Ectodermal cell (in vitro differentiated cells): Measurements from ENCODE around the gene TRIM49D2. TPM values are rescaled to one million over a fixed set of nuclear protein-coding genes. Genes with fewer than 3 reads are reported as not detected.
"Not testable (repeated sequence)": the region's sequence is repeated elsewhere in the genome, so short reads cannot be mapped to it uniquely, and the experiment has no call there.

Experiments
- H3K27ac ChIP-seq: 2 replicates; pipeline ENCODE4 v1.7.0; 2013; ENCODE audit warnings: mild to moderate bottlenecking, low read depth, low read length; ENCODE audit not compliant: insufficient read depth, poor library complexity, severe bottlenecking
- H3K27me3 ChIP-seq: 2 replicates; pipeline ENCODE4 v1.7.0; 2013; ENCODE audit warnings: mild to moderate bottlenecking, low read length; ENCODE audit not compliant: insufficient read depth, control insufficient read depth, poor library complexity, severe bottlenecking
- H3K36me3 ChIP-seq: one replicate; pipeline ENCODE4 v1.7.0; 2013; ENCODE audit warnings: low read length; ENCODE audit not compliant: control insufficient read depth, insufficient read depth
- H3K4me1 ChIP-seq: one replicate; pipeline ENCODE4 v1.7.0; 2013; ENCODE audit warnings: low read length; ENCODE audit not compliant: control insufficient read depth, insufficient read depth
- H3K4me3 ChIP-seq: 2 replicates; pipeline ENCODE4 v1.7.0; 2013; ENCODE audit warnings: low read depth, low read length, control low read depth; ENCODE audit not compliant: insufficient read depth
- H3K9me3 ChIP-seq: 2 replicates; pipeline ENCODE4 v1.7.0; 2013; ENCODE audit warnings: mild to moderate bottlenecking, low read length, moderate library complexity; ENCODE audit not compliant: control insufficient read depth
- WGBS, 2 experiments: methylation state at CpG; one replicate each; pipeline ENCODE4 v1.1.7; 2013; ENCODE audit warnings: missing lambda C conversion rate in 2 of 2; 5-methylcytosine and 5-hydroxymethylcytosine counted together
- polyA plus RNA-seq, 4 experiments: library from polyadenylated mRNA; stranded (reverse); fragments of 50-300 nt; gene quantifications; one replicate each; pipeline ENCODE4 v1.2.3, GENCODE V29; 2013

The TRIM49D2 gene, protein sequence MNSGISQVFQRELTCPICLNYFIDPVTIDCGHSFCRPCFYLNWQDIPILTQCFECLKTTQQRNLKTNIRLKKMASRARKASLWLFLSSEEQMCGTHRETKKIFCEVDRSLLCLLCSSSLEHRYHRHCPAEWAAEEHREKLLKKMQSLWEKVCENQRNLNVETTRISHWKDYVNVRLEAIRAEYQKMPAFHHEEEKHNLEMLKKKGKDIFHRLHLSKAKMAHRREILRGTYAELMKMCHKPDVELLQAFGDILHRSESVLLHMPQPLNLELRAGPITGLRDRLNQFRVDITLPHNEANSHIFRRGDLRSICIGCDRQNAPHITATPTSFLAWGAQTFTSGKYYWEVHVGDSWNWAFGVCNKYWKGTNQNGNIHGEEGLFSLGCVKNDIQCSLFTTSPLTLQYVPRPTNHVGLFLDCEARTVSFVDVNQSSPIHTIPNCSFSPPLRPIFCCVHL
- not detected for polyA plus RNA-seq (2013, experiment 1 of 4)
- not detected for polyA plus RNA-seq (2013, experiment 2 of 4)
- 0.53 TPM for polyA plus RNA-seq (2013, experiment 3 of 4)
- polyA plus RNA-seq (2013, experiment 4 of 4): not detected

DNA sequence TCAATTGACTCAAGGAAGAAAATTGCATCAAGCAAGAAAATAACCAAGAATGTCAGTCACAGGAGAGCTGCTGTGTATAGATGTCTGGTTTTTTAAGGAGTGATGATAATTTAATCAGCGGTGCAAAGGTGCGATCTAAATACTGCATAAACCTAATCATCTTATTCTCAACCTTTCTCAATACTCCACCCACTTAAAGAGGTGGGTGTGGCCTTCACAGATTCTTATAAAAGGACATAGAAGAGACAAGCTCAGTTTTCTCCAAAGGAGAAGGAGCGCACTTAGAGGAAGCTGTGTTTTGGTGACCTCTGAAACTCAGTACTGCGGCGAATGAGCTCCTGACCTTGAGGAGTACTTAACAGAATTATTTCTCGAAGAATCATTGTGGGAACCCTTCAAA lies at the start of gene TRIM49D2:
Gene TRIM49D2 (plus strand): TSS at position 301 of the 400 bp plus-strand sequence. CDS start 2,698 bp downstream, outside the sequence.
- H3K36me3 ChIP-seq, H3K9me3 ChIP-seq, H3K4me1 ChIP-seq, H3K27me3 ChIP-seq, H3K27ac ChIP-seq, H3K4me3 ChIP-seq: not testable (repeated sequence)
- no CpG with 5 or more reads among the region's 6 CpGs for WGBS, 2 experiments

GRCh38 chr11:89877511-89877910 lies 46.4 kb upstream of the TRIM49D2 start:
- not testable (repeated sequence) for H3K27me3 ChIP-seq, H3K4me1 ChIP-seq, H3K27ac ChIP-seq, H3K4me3 ChIP-seq, H3K9me3 ChIP-seq, H3K36me3 ChIP-seq
- no CpG with 5 or more reads among the region's 6 CpGs for WGBS, 2 experiments

DNA sequence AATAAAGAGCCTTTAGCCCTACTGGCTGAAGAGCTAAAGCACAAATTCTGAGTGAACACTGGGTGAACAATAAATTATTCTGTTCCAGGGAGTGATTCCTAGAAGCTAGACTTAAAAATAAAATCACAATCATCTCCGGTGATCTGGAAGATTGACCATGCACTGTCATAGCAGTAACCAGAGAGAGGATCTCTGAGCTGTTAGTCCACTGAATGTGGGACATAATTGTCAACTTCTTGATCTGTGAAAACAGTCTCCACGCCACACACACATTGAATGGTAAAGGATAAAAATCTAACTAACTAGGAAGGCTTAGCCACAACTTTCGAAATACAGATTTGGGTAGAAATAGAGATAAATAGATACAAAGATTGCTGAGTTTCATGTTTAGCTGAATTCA lies 30.6 kb upstream of the TRIM49D2 start:
- H3K9me3 ChIP-seq, H3K4me3 ChIP-seq, H3K4me1 ChIP-seq, H3K27ac ChIP-seq, H3K36me3 ChIP-seq, H3K27me3 ChIP-seq: not testable (repeated sequence)
- WGBS, 2 experiments: 80% methylated on average over 1 of the region's 3 CpGs; no CpG with 5 or more reads in 1 of the 2 experiments

GRCh38 chr11:89900809-89901208 lies 23.1 kb upstream of the TRIM49D2 start:
- not testable (repeated sequence) for H3K4me1 ChIP-seq, H3K36me3 ChIP-seq, H3K9me3 ChIP-seq, H3K27me3 ChIP-seq, H3K4me3 ChIP-seq, H3K27ac ChIP-seq
- WGBS, 2 experiments: no CpG with 5 or more reads among the region's 14 CpGs

- no peaks in the 10 kb centered on the region for H3K36me3 ChIP-seq
- H3K9me3 ChIP-seq: no peaks in the 10 kb centered on the region
- no peaks in the 10 kb centered on the region for H3K4me1 ChIP-seq
- H3K4me3 ChIP-seq: no peak within 1 kb of the TSS
- H3K27ac ChIP-seq: no peak within 1 kb of the TSS
- WGBS, 2 experiments: 89 to 96% methylated on average over 1 to 3 of the region's 3 CpGs
- no peaks in the 10 kb centered on the region for H3K27me3 ChIP-seq
Measured at GRCh38 chr11:89922195-89922660, 1.6 kb upstream of the TRIM49D2 start, which contains the start of gene TRIM49D1. Gene TRIM49D1 (minus strand): TSS chr11:89922245. CDS start chr11:89917710, 4,535 bp downstream.

DNA sequence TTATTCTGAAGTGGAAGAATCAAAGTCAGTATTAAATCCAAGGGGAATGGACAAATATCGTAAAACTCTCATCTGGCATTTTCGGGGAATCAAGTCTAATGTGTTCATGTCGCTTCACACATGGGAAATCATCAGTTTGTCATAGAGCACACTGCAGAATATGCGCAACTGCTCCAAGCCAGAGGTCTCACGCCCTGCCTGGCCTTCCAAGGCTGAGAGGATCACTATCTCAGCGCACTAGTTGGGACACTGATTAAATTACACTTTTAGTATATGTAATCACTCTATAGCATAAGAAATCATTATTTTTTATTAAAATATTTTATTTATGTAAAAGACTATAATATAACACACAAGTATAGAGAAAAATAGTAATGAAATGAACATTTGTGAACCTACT lies 37.0 kb downstream of the TRIM49D2 start:
- not testable (repeated sequence) for H3K27me3 ChIP-seq, H3K9me3 ChIP-seq, H3K4me3 ChIP-seq, H3K4me1 ChIP-seq, H3K27ac ChIP-seq, H3K36me3 ChIP-seq
- WGBS, 2 experiments: 97 to 100% methylated on average over 2 to 4 of the region's 6 CpGs

DNA sequence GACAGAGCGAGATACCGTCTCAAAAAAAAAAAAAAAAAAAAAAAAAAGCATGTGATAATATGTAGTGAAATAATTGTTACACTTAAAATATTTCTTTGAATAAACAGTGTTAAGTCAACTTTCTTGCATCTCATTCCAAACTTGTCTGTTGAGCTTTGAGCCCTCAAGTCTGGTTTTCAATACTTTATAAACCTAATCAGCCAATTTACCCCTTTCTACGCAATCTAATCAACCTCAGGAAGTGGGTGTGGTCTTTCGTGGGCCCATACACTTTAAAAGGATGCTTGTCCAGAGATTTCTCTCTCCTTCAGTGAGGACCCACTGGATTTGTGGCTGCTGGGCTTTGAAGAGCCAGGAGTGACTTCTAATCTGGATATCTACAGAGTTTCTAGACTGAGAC lies 41.9 kb downstream of the TRIM49D2 start, which contains the start of gene TRIM64:
Gene TRIM64 (plus strand): TSS at position 301 of the 400 bp plus-strand sequence. CDS start 2,467 bp downstream, outside the sequence.
- H3K4me1 ChIP-seq, H3K4me3 ChIP-seq, H3K27ac ChIP-seq, H3K9me3 ChIP-seq, H3K27me3 ChIP-seq, H3K36me3 ChIP-seq: not testable (repeated sequence)
- no CpG with 5 or more reads among the region's 4 CpGs for WGBS, 2 experiments
